ENCODE data around the gene CFAP74.

GRCh38 chr1:1879942-1880341, 123.6 kb downstream of the CFAP74 start:
- TF ChIP-seq POLR2A (IDR thresholded peaks at IDR 0.05; ENCODE audit: low read depth, low read length) (no peak), RAD21 (IDR thresholded peaks at IDR 0.05; ENCODE audit: low read length) (no peak), CTCF (conservative IDR thresholded peaks at IDR 0.05; ENCODE audit: low read depth, low read length) (no peak), MAFK (IDR thresholded peaks at IDR 0.05; ENCODE audit: low read depth, low read length) (no peak)
